ENCODE data around the gene VAPB. TPM values are rescaled to one million over a fixed set of nuclear protein-coding genes. Genes with fewer than 3 reads are reported as not detected.

Gene VAPB
- total and polyA plus RNA-seq, 9 donors, result 20.7 to 56.6 (median 47.1) TPM

- H3K27me3 ChIP-seq (ENCODE audit: control insufficient read depth, insufficient read depth, low read length), result no peaks in the 10 kb centered on the region
- no peak overlapping the region for H3K27ac ChIP-seq (ENCODE audit: low read length)
- H3K36me3 ChIP-seq (ENCODE audit: control insufficient read depth, insufficient read depth, low read length), result no peaks in the 10 kb centered on the region
- WGBS (ENCODE audit: insufficient coverage), result 89% methylated on average over 3 of the region's 4 CpGs
- H3K4me1 ChIP-seq (ENCODE audit: control insufficient read depth, insufficient read depth, low read length), result no peaks in the 10 kb centered on the region
- no peak for DNase-seq
- no peak overlapping the region for H3K4me3 ChIP-seq (ENCODE audit: low read length)
- H3K9me3 ChIP-seq (replicated peaks; ENCODE audit: control insufficient read depth, low read depth, low read length), result no peaks in the 10 kb centered on the region
These were observed 103.9 kb downstream of the VAPB start for GRCh38 chr20:58492795-58493524.

GRCh38 chr20:58494923-58495622 lies 106.0 kb downstream of the VAPB start:
- Histone ChIP-seq H3K36me3 (ENCODE audit: control insufficient read depth, insufficient read depth, low read length) (no peaks in the 10 kb centered on the region), H3K27me3 (ENCODE audit: control insufficient read depth, insufficient read depth, low read length) (no peaks in the 10 kb centered on the region), H3K27ac (ENCODE audit: low read length) (no peak overlapping the region), H3K9me3 (replicated peaks; ENCODE audit: control insufficient read depth, low read depth, low read length) (no peaks in the 10 kb centered on the region), H3K4me3 (ENCODE audit: low read length) (no peak overlapping the region), H3K4me1 (ENCODE audit: control insufficient read depth, insufficient read depth, low read length) (no peaks in the 10 kb centered on the region)
- no peak for DNase-seq
- WGBS (ENCODE audit: insufficient coverage), result 90% methylated on average over 13 of the region's 13 CpGs

- Histone ChIP-seq H3K9me3 (replicated peaks; ENCODE audit: control insufficient read depth, low read depth, low read length) (no peaks in the 10 kb centered on the region), H3K27ac (ENCODE audit: low read length) (no peak overlapping the region), H3K4me3 (ENCODE audit: low read length) (no peak overlapping the region), H3K36me3 (ENCODE audit: control insufficient read depth, insufficient read depth, low read length) (no peaks in the 10 kb centered on the region), H3K27me3 (ENCODE audit: control insufficient read depth, insufficient read depth, low read length) (peaks cover 2% of the 10 kb centered on the region), H3K4me1 (ENCODE audit: control insufficient read depth, insufficient read depth, low read length) (no peaks in the 10 kb centered on the region)
- 84% methylated on average over 6 of the region's 15 CpGs for WGBS (ENCODE audit: insufficient coverage)
- DNase-seq, result no peak
These were observed 106.8 kb downstream of the VAPB start for GRCh38 chr20:58495623-58496428.

- H3K36me3 ChIP-seq (ENCODE audit: control insufficient read depth, insufficient read depth, low read length), result no peaks in the 10 kb centered on the region
- DNase-seq, result no peak
- no peaks in the 10 kb centered on the region for H3K4me1 ChIP-seq (ENCODE audit: control insufficient read depth, insufficient read depth, low read length)
- H3K27ac ChIP-seq (ENCODE audit: low read length), result no peak overlapping the region
- WGBS (ENCODE audit: insufficient coverage), result 92% methylated on average over 6 of the region's 6 CpGs
- H3K27me3 ChIP-seq (ENCODE audit: control insufficient read depth, insufficient read depth, low read length), result peaks cover 2% of the 10 kb centered on the region
- no peak overlapping the region for H3K4me3 ChIP-seq (ENCODE audit: low read length)
- H3K9me3 ChIP-seq (replicated peaks; ENCODE audit: control insufficient read depth, low read depth, low read length), result peaks cover 3% of the 10 kb centered on the region
These were observed 107.4 kb downstream of the VAPB start for GRCh38 chr20:58496429-58496769.

- DNase-seq, result no peak
- Histone ChIP-seq H3K4me3 (ENCODE audit: low read length) (no peak overlapping the region), H3K4me1 (ENCODE audit: control insufficient read depth, insufficient read depth, low read length) (no peaks in the 10 kb centered on the region), H3K27me3 (ENCODE audit: control insufficient read depth, insufficient read depth, low read length) (peaks cover 2% of the 10 kb centered on the region), H3K27ac (ENCODE audit: low read length) (no peak overlapping the region), H3K36me3 (ENCODE audit: control insufficient read depth, insufficient read depth, low read length) (no peaks in the 10 kb centered on the region), H3K9me3 (replicated peaks; ENCODE audit: control insufficient read depth, low read depth, low read length) (peaks cover 6% of the 10 kb centered on the region)
- WGBS (ENCODE audit: insufficient coverage), result 82% methylated on average over 16 of the region's 16 CpGs
These were observed 108.1 kb downstream of the VAPB start for GRCh38 chr20:58497076-58497641.

- no peak for DNase-seq
- H3K27ac ChIP-seq (ENCODE audit: low read length), result no peak overlapping the region
- H3K27me3 ChIP-seq (ENCODE audit: control insufficient read depth, insufficient read depth, low read length), result peaks cover 2% of the 10 kb centered on the region
- no peaks in the 10 kb centered on the region for H3K4me1 ChIP-seq (ENCODE audit: control insufficient read depth, insufficient read depth, low read length)
- H3K9me3 ChIP-seq (replicated peaks; ENCODE audit: control insufficient read depth, low read depth, low read length), result peaks cover 6% of the 10 kb centered on the region
- H3K4me3 ChIP-seq (ENCODE audit: low read length), result no peak overlapping the region
- WGBS (ENCODE audit: insufficient coverage), result 86% methylated on average over 9 of the region's 13 CpGs
- no peaks in the 10 kb centered on the region for H3K36me3 ChIP-seq (ENCODE audit: control insufficient read depth, insufficient read depth, low read length)
These were observed 108.9 kb downstream of the VAPB start for GRCh38 chr20:58497724-58498469.

- Histone ChIP-seq H3K9me3 (replicated peaks; ENCODE audit: control insufficient read depth, low read depth, low read length) (peaks cover 8% of the 10 kb centered on the region), H3K4me1 (ENCODE audit: control insufficient read depth, insufficient read depth, low read length) (no peaks in the 10 kb centered on the region), H3K36me3 (ENCODE audit: control insufficient read depth, insufficient read depth, low read length) (no peaks in the 10 kb centered on the region), H3K27me3 (ENCODE audit: control insufficient read depth, insufficient read depth, low read length) (peaks cover 2% of the 10 kb centered on the region), H3K4me3 (ENCODE audit: low read length) (no peak overlapping the region), H3K27ac (ENCODE audit: low read length) (no peak overlapping the region)
- no peak for DNase-seq
- WGBS (ENCODE audit: insufficient coverage), result 84% methylated on average over 5 of the region's 9 CpGs
These were observed 109.5 kb downstream of the VAPB start for GRCh38 chr20:58498470-58499068.

- H3K4me3 ChIP-seq (ENCODE audit: low read length), result no peak overlapping the region
- 84% methylated on average over 6 of the region's 7 CpGs for WGBS (ENCODE audit: insufficient coverage)
- H3K36me3 ChIP-seq (ENCODE audit: control insufficient read depth, insufficient read depth, low read length), result no peaks in the 10 kb centered on the region
- peaks cover 2% of the 10 kb centered on the region for H3K27me3 ChIP-seq (ENCODE audit: control insufficient read depth, insufficient read depth, low read length)
- H3K27ac ChIP-seq (ENCODE audit: low read length), result no peak overlapping the region
- no peak for DNase-seq
- peaks cover 24% of the 10 kb centered on the region for H3K9me3 ChIP-seq (replicated peaks; ENCODE audit: control insufficient read depth, low read depth, low read length)
- no peaks in the 10 kb centered on the region for H3K4me1 ChIP-seq (ENCODE audit: control insufficient read depth, insufficient read depth, low read length)
These were observed 111.2 kb downstream of the VAPB start for GRCh38 chr20:58500256-58500655.
